ENCODE results near the gene LIN28B. TPM values are rescaled to one million over a fixed set of nuclear protein-coding genes. Genes with fewer than 3 reads are reported as not detected.

The LIN28B gene
- total and polyA plus RNA-seq, 7 donors: not detected

DNA sequence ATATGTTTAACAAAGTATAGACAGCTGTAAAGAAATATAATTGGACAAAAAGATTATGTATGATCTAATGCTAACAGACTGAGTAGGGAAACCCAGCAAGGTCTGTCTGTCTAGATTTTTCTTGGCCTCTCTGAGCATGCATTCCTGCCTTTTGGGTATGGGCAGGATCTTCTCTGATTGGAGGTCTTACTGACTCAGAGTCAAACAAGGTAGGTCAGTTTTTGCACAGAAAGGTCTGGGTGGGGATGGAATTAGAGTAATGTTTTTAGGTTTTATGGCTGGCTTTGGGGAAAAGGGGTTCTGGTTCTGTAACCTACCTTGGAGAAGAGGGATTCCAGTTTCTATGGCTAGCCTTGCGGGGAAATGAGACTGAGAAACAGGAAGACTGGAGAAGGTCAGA is 65.5 kb downstream of the LIN28B start:
- no peaks in the 10 kb centered on the region for H3K9me3 ChIP-seq
- H3K27ac ChIP-seq: no peak overlapping the region
- TF ChIP-seq POLR2A (IDR thresholded peaks at IDR 0.05) (no peak), POLR2AphosphoS5 (IDR thresholded peaks at IDR 0.05) (no peak), EP300 (IDR thresholded peaks at IDR 0.05) (no peak)
- TF ChIP-seq, protein P1, sequence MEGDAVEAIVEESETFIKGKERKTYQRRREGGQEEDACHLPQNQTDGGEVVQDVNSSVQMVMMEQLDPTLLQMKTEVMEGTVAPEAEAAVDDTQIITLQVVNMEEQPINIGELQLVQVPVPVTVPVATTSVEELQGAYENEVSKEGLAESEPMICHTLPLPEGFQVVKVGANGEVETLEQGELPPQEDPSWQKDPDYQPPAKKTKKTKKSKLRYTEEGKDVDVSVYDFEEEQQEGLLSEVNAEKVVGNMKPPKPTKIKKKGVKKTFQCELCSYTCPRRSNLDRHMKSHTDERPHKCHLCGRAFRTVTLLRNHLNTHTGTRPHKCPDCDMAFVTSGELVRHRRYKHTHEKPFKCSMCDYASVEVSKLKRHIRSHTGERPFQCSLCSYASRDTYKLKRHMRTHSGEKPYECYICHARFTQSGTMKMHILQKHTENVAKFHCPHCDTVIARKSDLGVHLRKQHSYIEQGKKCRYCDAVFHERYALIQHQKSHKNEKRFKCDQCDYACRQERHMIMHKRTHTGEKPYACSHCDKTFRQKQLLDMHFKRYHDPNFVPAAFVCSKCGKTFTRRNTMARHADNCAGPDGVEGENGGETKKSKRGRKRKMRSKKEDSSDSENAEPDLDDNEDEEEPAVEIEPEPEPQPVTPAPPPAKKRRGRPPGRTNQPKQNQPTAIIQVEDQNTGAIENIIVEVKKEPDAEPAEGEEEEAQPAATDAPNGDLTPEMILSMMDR (IDR thresholded peaks at IDR 0.05): no peak
- no peaks in the 10 kb centered on the region for H3K4me1 ChIP-seq
- H3K36me3 ChIP-seq: no peaks in the 10 kb centered on the region
- 94 to 99% methylated on average over 1 of the region's 1 CpG for WGBS, 2 donors
- intact Hi-C loops (cut with DNase I): no loop called here
- DNase-seq: no peak
- H3K4me3 ChIP-seq: no peak overlapping the region
- H3K27me3 ChIP-seq: no peaks in the 10 kb centered on the region

GRCh38 chr6:105024803-105025202 is 67.9 kb downstream of the LIN28B start:
- TF ChIP-seq, protein P1 (IDR thresholded peaks at IDR 0.05): no peak
- TF ChIP-seq POLR2AphosphoS5 (IDR thresholded peaks at IDR 0.05) (no peak), EP300 (IDR thresholded peaks at IDR 0.05) (no peak)
- no peak overlapping the region for H3K27ac ChIP-seq
- DNase-seq: no peak
- 47 to 49% methylated on average over 3 of the region's 3 CpGs for WGBS, 2 donors
- no peaks in the 10 kb centered on the region for H3K36me3 ChIP-seq
- no peak overlapping the region for H3K4me3 ChIP-seq
- H3K4me1 ChIP-seq: no peaks in the 10 kb centered on the region
- intact Hi-C loops (cut with DNase I): no loop called here
- H3K9me3 ChIP-seq: no peaks in the 10 kb centered on the region
- no peaks in the 10 kb centered on the region for H3K27me3 ChIP-seq

DNA sequence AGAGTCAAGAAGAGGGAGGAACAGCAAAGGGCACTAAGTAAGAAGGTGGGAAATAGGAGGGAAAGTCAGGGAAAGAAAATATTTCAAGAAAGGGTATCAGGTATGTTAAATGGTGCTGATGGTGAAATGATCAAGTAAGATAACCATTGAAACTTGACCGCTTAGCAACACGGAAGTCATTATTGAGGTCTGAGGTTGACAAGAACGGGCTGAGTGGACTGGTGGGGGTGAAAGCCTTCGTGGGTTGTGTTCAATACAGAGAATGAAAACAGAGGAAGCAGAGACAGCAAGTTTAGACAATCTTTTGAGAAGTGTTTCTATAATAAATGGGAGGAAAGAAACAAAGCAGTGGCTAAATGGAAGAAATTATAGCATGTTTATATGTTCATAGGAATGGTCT is 72.0 kb downstream of the LIN28B start:
- no peaks in the 10 kb centered on the region for H3K4me1 ChIP-seq
- TF ChIP-seq POLR2AphosphoS5 (IDR thresholded peaks at IDR 0.05) (no peak), EP300 (IDR thresholded peaks at IDR 0.05) (no peak), POLR2A (IDR thresholded peaks at IDR 0.05) (no peak)
- TF ChIP-seq, protein P1 (IDR thresholded peaks at IDR 0.05): no peak
- no peaks in the 10 kb centered on the region for H3K36me3 ChIP-seq
- H3K9me3 ChIP-seq: no peaks in the 10 kb centered on the region
- H3K27me3 ChIP-seq: no peaks in the 10 kb centered on the region
- intact Hi-C loops (cut with DNase I): no loop called here
- H3K27ac ChIP-seq: no peak overlapping the region
- no peak overlapping the region for H3K4me3 ChIP-seq
- no peak for DNase-seq
- 67 to 69% methylated on average over 4 of the region's 4 CpGs for WGBS, 2 donors

- Histone ChIP-seq H3K4me1 (no peaks in the 10 kb centered on the region), H3K36me3 (no peaks in the 10 kb centered on the region), H3K27me3 (no peaks in the 10 kb centered on the region), H3K9me3 (no peaks in the 10 kb centered on the region), H3K4me3 (no peak overlapping the region), H3K27ac (no peak overlapping the region)
- intact Hi-C loops (cut with DNase I): no loop called here
- DNase-seq: no peak
- 58 to 73% methylated on average over 2 of the region's 2 CpGs for WGBS, 2 donors
- no peak for TF ChIP-seq POLR2AphosphoS5 (IDR thresholded peaks at IDR 0.05)
- TF ChIP-seq EP300 (IDR thresholded peaks at IDR 0.05): no peak
- TF ChIP-seq, protein P1 (IDR thresholded peaks at IDR 0.05): no peak
- TF ChIP-seq POLR2A (IDR thresholded peaks at IDR 0.05): no peak
Measured at GRCh38 chr6:105029581-105029980, 72.7 kb downstream of the LIN28B start.

GRCh38 chr6:105034470-105034869 is 77.6 kb downstream of the LIN28B start:
- Histone ChIP-seq H3K36me3 (no peaks in the 10 kb centered on the region), H3K9me3 (no peaks in the 10 kb centered on the region), H3K4me1 (no peaks in the 10 kb centered on the region), H3K4me3 (no peak overlapping the region), H3K27ac (no peak overlapping the region), H3K27me3 (no peaks in the 10 kb centered on the region)
- intact Hi-C loops (cut with DNase I): no loop called here
- DNase-seq: no peak
- TF ChIP-seq POLR2AphosphoS5 (IDR thresholded peaks at IDR 0.05) (no peak), POLR2A (IDR thresholded peaks at IDR 0.05) (no peak), EP300 (IDR thresholded peaks at IDR 0.05) (no peak)
- TF ChIP-seq, protein P1 (IDR thresholded peaks at IDR 0.05): no peak
- 39 to 72% methylated on average over 1 of the region's 1 CpG for WGBS, 2 donors
